IMR-90 (cell line): ENCODE results near the gene TAF3. TPM values are rescaled to one million over a fixed set of nuclear protein-coding genes. Genes with fewer than 3 reads are reported as not detected.

Experiments used
- ATAC-seq: fragments of 200-7000 bp; cut with Tn5 transposase; 2 replicates; pipeline ENCODE4 v1.9.1; 2020; ENCODE audit warnings: low read depth, mild to moderate bottlenecking, moderate library complexity
- BruUV-seq: library from RNA; stranded (reverse); fragments of 400-500 nt; replicated peaks from 2 replicates; lab custom pipeline; 2021; lab: Mats Ljungman, UMichigan
- CTCF ChIA-PET: fragments of 300-600 bp; formaldehyde crosslinking; extraction: SDS; loops from one replicate; lab custom pipeline; 2021; ENCODE audit warnings: antibody characterized with exemption; lab: Yijun Ruan, JAX
- POLR2A ChIA-PET: fragments of 300-600 bp; sonication (Branson Sonifier 250); formaldehyde crosslinking; loops from one replicate; lab custom pipeline; 2022; ENCODE audit warnings: antibody characterized with exemption; ENCODE audit not compliant: unreplicated experiment; lab: Charles Lee
- DNase-seq: peaks from one replicate; pipeline ENCODE4 v3.0.0; 2013
- H2AFZ ChIP-seq: replicated peaks from 2 replicates; pipeline ENCODE3; 2013; ENCODE audit warnings: low read length, mild to moderate bottlenecking; ENCODE audit not compliant: poor library complexity
- H2AK5ac ChIP-seq: 2 replicates; pipeline ENCODE4 v1.6.1; 2013; ENCODE audit warnings: low read depth, low read length, inconsistent platforms
- H2AK9ac ChIP-seq: replicated peaks from 2 replicates; pipeline ENCODE3; 2013; ENCODE audit warnings: mild to moderate bottlenecking, low read depth, low read length, moderate library complexity; ENCODE audit not compliant: poor library complexity
- H2BK120ac ChIP-seq: 2 replicates; pipeline ENCODE4 v1.6.1; 2013; ENCODE audit warnings: low read depth, low read length, inconsistent platforms
- H2BK15ac ChIP-seq: 3 replicates; pipeline ENCODE4 v1.6.1; 2013; ENCODE audit warnings: low read depth, low read length, inconsistent platforms
- H2BK20ac ChIP-seq: 2 replicates; pipeline ENCODE4 v1.6.1; 2013; ENCODE audit warnings: low read depth, mild to moderate bottlenecking, inconsistent platforms, low read length, moderate library complexity
- H2BK5ac ChIP-seq: 2 replicates; pipeline ENCODE4 v1.6.1; 2013; ENCODE audit warnings: mild to moderate bottlenecking, low read depth, low read length, inconsistent platforms; ENCODE audit not compliant: poor library complexity, severe bottlenecking
- H3K14ac ChIP-seq: replicated peaks from 2 replicates; pipeline ENCODE4 v1.6.1; 2013; ENCODE audit warnings: low read depth, low read length, inconsistent platforms
- H3K18ac ChIP-seq: 2 replicates; pipeline ENCODE4 v1.6.1; 2013; ENCODE audit warnings: low read depth, low read length, control low read depth
- H3K23ac ChIP-seq: 2 replicates; pipeline ENCODE4 v1.6.1; 2013; ENCODE audit warnings: low read depth, low read length, inconsistent platforms
- H3K27ac ChIP-seq: 2 replicates; pipeline ENCODE4 v1.5.1; 2013; ENCODE audit warnings: mild to moderate bottlenecking, control low read depth, low read length; ENCODE audit not compliant: insufficient read depth
- H3K27me3 ChIP-seq: 2 replicates; pipeline ENCODE4 v1.6.1; 2013; ENCODE audit warnings: low read length; ENCODE audit not compliant: control insufficient read depth, insufficient read depth
- H3K36me3 ChIP-seq: 2 replicates; pipeline ENCODE4 v1.6.1; 2013; ENCODE audit warnings: low read length, mixed read lengths; ENCODE audit not compliant: control insufficient read depth, insufficient read depth
- H3K4ac ChIP-seq: 2 replicates; pipeline ENCODE4 v1.6.1; 2013; ENCODE audit warnings: low read depth, low read length, inconsistent platforms
- H3K4me1 ChIP-seq: 2 replicates; pipeline ENCODE4 v1.6.1; 2013; ENCODE audit warnings: low read length, mixed read lengths; ENCODE audit not compliant: control insufficient read depth, insufficient read depth
- H3K4me2 ChIP-seq: 2 replicates; pipeline ENCODE4 v1.6.1; 2013; ENCODE audit warnings: low read depth, mild to moderate bottlenecking, control low read depth, low read length, moderate library complexity
- H3K4me3 ChIP-seq: 2 replicates; pipeline ENCODE4 v1.5.1; 2013; ENCODE audit warnings: low read depth, mild to moderate bottlenecking, control low read depth, low read length, moderate library complexity; ENCODE audit not compliant: insufficient read depth
- H3K56ac ChIP-seq: 2 replicates; pipeline ENCODE4 v1.6.1; 2013; ENCODE audit warnings: low read length, inconsistent platforms; ENCODE audit not compliant: insufficient read depth; ENCODE audit errors: extremely low read depth
- H3K79me1 ChIP-seq, 2 experiments: 2 replicates each; pipeline ENCODE4 v1.6.1; 2013; ENCODE audit warnings: low read length in 2 of 2, inconsistent platforms in 1 of 2, low read depth in 1 of 2
- H3K9ac ChIP-seq: 2 replicates; pipeline ENCODE4 v1.6.1; 2013; ENCODE audit warnings: low read depth, low read length, control low read depth
- H3K9me1 ChIP-seq: 2 replicates; pipeline ENCODE4 v1.6.1; 2013; ENCODE audit warnings: low read length, inconsistent platforms; ENCODE audit not compliant: insufficient read depth
- H3K9me3 ChIP-seq: 2 replicates; pipeline ENCODE4 v1.6.1; 2013; ENCODE audit warnings: low read length; ENCODE audit not compliant: control insufficient read depth, insufficient read depth
- H4K20me1 ChIP-seq: 2 replicates; pipeline ENCODE4 v1.6.1; 2013; ENCODE audit warnings: low read length, inconsistent platforms; ENCODE audit not compliant: insufficient read depth
- H4K5ac ChIP-seq: 2 replicates; pipeline ENCODE4 v1.6.1; 2013; ENCODE audit warnings: mild to moderate bottlenecking, low read depth, low read length, control low read depth
- H4K8ac ChIP-seq, 2 experiments: 2 replicates each; pipeline ENCODE4 v1.6.1; 2013; ENCODE audit warnings: low read depth in 2 of 2, low read length in 2 of 2, control low read depth in 1 of 2, inconsistent platforms in 1 of 2
- H4K91ac ChIP-seq: 2 replicates; pipeline ENCODE4 v1.6.1; 2013; ENCODE audit warnings: low read depth, low read length, inconsistent platforms; ENCODE audit not compliant: insufficient read depth
- BHLHE40 ChIP-seq: fragments of 150-350 bp; IDR thresholded peaks from 2 replicates; pipeline ENCODE4 v1.6.1; 2016; ENCODE audit warnings: mild to moderate bottlenecking, low read depth, low read length
- CEBPB ChIP-seq: IDR thresholded peaks from 2 replicates; pipeline ENCODE4 v1.6.1; 2012; ENCODE audit warnings: low read depth, low read length, improper control_type of control experiment
- CHD1 ChIP-seq: IDR thresholded peaks from 2 replicates; pipeline ENCODE4 v1.6.1; 2012; ENCODE audit warnings: low read depth, low read length, improper control_type of control experiment
- ELK1 ChIP-seq: fragments of 150-350 bp; IDR thresholded peaks from 2 replicates; pipeline ENCODE4 v1.6.1; 2016; ENCODE audit warnings: low read depth, mild to moderate bottlenecking, low read length, moderate library complexity, borderline replicate concordance
- FOS ChIP-seq: fragments of 150-350 bp; IDR thresholded peaks from 2 replicates; pipeline ENCODE4 v1.6.1; 2016; ENCODE audit warnings: low read depth, low read length
- MAFK ChIP-seq: IDR thresholded peaks from 2 replicates; pipeline ENCODE4 v1.6.1; 2012; ENCODE audit warnings: low read depth, low read length, improper control_type of control experiment
- MAZ ChIP-seq: IDR thresholded peaks from 2 replicates; pipeline ENCODE4 v1.6.1; 2012; ENCODE audit warnings: low read depth, mild to moderate bottlenecking, low read length, improper control_type of control experiment, moderate library complexity, borderline replicate concordance
- NFE2L2 ChIP-seq: fragments of 150-350 bp; IDR thresholded peaks from 2 replicates; pipeline ENCODE4 v1.6.1; 2016; ENCODE audit warnings: low read depth, mild to moderate bottlenecking, low read length
- POLR2A ChIP-seq: IDR thresholded peaks from 2 replicates; pipeline ENCODE4 v1.6.1; 2012; ENCODE audit warnings: mild to moderate bottlenecking, low read depth, low read length
- RAD21 ChIP-seq: IDR thresholded peaks from 2 replicates; pipeline ENCODE4 v1.6.1; 2012; ENCODE audit warnings: low read length, improper control_type of control experiment
- RCOR1 ChIP-seq: IDR thresholded peaks from 2 replicates; pipeline ENCODE4 v1.6.1; 2012; ENCODE audit warnings: mild to moderate bottlenecking, low read length, improper control_type of control experiment; ENCODE audit not compliant: insufficient replicate concordance
- RFX5 ChIP-seq: IDR thresholded peaks from 2 replicates; pipeline ENCODE4 v1.8.0; 2012; ENCODE audit warnings: low read depth, mild to moderate bottlenecking, low read length, moderate library complexity
- SMC3 ChIP-seq: fragments of 150-350 bp; IDR thresholded peaks from 2 replicates; pipeline ENCODE4 v1.6.1; 2016; ENCODE audit warnings: low read depth, mild to moderate bottlenecking, antibody characterized with exemption, low read length, moderate library complexity
- WGBS, 2 experiments: methylation state at CpG; one replicate each; pipeline versions ENCODE4 v1.1.5 to v1.1.7; 2013; ENCODE audit warnings: missing lambda C conversion rate in 2 of 2; ENCODE audit not compliant: insufficient read length in 1 of 2; ENCODE audit errors: extremely low coverage in 2 of 2; 5-methylcytosine and 5-hydroxymethylcytosine counted together
- dilution Hi-C: fragments of 300-500 bp; cut with HindIII; formaldehyde crosslinking; loops from one replicate; pipeline ENCODE4 v1.14.3; 2018; ENCODE audit warnings: low sequenced_read_pairs; ENCODE audit not compliant: unreplicated experiment
- in situ Hi-C: fragments of 300-500 bp; cut with MboI; formaldehyde crosslinking; loops from 3 replicates; pipeline ENCODE4 v1.14.3; 2019; ENCODE audit warnings: low sequenced_read_pairs, inconsistent platforms, mixed read lengths
- intact Hi-C: fragments of 100-400 bp; cut with micrococcal nuclease; formaldehyde crosslinking; loops from 2 replicates; pipeline ENCODE4 v1.10.0; 2022
- polyA plus RNA-seq, 3 experiments: library from polyadenylated mRNA; depleted of rRNA; stranded (reverse); fragments of >200 nt; gene quantifications; 2 replicates each; pipeline ENCODE4 v1.2.3, GENCODE V29; 2012; ENCODE audit warnings: low replicate concordance in 1 of 3
- total RNA-seq: library from RNA; depleted of rRNA; stranded (reverse); fragments of >200 nt; gene quantifications from 2 replicates; pipeline ENCODE4 v1.2.3, GENCODE V29; 2012
- TF ChIP-seq, protein P1 (sequence below): conservative IDR thresholded peaks from 2 replicates; pipeline ENCODE4 v1.5.1; 2012; ENCODE audit warnings: mild to moderate bottlenecking, low read depth, low read length, improper control_type of control experiment
- TF ChIP-seq, protein P2 (sequence below): fragments of 150-350 bp; IDR thresholded peaks from 2 replicates; pipeline ENCODE4 v1.6.1; 2017; ENCODE audit warnings: mild to moderate bottlenecking, antibody characterized with exemption, low read length, low read depth

The TAF3 gene
- total and polyA plus RNA-seq, 2 of the 4 experiments (the other 2 are of a cell fraction), result 1.4 to 2.3 TPM

DNA sequence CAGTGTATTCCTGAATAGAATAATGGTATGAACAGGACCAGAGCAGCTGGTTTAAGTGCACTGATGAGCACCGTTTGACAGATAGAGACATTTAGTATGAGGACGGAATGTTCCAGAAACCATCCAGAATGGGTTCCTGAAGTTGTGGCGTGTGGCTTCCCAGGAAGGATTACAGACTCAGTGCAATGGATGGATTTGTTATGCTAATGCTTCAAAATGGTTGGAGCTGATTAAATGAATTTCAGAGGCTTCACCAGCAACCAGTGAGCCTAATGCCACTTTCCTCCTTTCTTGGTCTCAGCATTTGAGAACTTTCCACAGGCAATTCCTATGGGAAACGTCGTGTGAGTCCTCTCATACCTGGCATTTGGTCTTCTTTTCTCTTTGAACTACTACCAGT is 246.1 kb downstream of the TAF3 start:
- Histone ChIP-seq H3K27me3 (peaks cover 41% of the 10 kb centered on the region), H3K4me2 (no peak overlapping the region), H4K91ac (no peak overlapping the region), H3K9me3 (no peaks in the 10 kb centered on the region), H3K4me1 (peaks cover 3% of the 10 kb centered on the region), H4K20me1 (no peaks in the 10 kb centered on the region), H4K5ac (no peak overlapping the region), H4K8ac (no peak overlapping the region), H2AK9ac (no peak overlapping the region), H2BK20ac (no peak overlapping the region), H3K56ac (no peak overlapping the region), H3K23ac (no peak overlapping the region), H2BK120ac (no peak overlapping the region), H3K4ac (no peak overlapping the region), H3K27ac (no peak overlapping the region), H2AK5ac (no peak overlapping the region), H3K14ac (no peak overlapping the region), H3K79me1 (no peaks in the 10 kb centered on the region), H2BK5ac (no peak overlapping the region), H3K9me1 (no peaks in the 10 kb centered on the region; the same call in 1 of the 2 replicates), H3K4me3 (no peak overlapping the region), H3K18ac (no peak overlapping the region), H3K9ac (no peak overlapping the region), H2BK15ac (no peak overlapping the region), H2AFZ (no peak overlapping the region), H3K36me3 (no peaks in the 10 kb centered on the region)
- ATAC-seq (no peak), DNase-seq (no peak)
- dilution Hi-C loops, result no loop called here
- POLR2A ChIA-PET, result no interaction called here
- CTCF ChIA-PET, result no interaction called here
- intact Hi-C loops, result no loop called here
- BruUV-seq, result no TSS peak
- in situ Hi-C loops, result no loop called here
- 49% methylated on average over 3 of the region's 5 CpGs; no CpG with 5 or more reads in 1 of the 2 experiments for WGBS, 2 experiments
- TF ChIP-seq MAFK (no peak), CEBPB (no peak), NFE2L2 (no peak), ELK1 (no peak), RCOR1 (no peak), BHLHE40 (no peak), MAZ (no peak), RAD21 (no peak), SMC3 (no peak), FOS (no peak), CHD1 (no peak), RFX5 (no peak), POLR2A (no peak)
- TF ChIP-seq, protein P1, sequence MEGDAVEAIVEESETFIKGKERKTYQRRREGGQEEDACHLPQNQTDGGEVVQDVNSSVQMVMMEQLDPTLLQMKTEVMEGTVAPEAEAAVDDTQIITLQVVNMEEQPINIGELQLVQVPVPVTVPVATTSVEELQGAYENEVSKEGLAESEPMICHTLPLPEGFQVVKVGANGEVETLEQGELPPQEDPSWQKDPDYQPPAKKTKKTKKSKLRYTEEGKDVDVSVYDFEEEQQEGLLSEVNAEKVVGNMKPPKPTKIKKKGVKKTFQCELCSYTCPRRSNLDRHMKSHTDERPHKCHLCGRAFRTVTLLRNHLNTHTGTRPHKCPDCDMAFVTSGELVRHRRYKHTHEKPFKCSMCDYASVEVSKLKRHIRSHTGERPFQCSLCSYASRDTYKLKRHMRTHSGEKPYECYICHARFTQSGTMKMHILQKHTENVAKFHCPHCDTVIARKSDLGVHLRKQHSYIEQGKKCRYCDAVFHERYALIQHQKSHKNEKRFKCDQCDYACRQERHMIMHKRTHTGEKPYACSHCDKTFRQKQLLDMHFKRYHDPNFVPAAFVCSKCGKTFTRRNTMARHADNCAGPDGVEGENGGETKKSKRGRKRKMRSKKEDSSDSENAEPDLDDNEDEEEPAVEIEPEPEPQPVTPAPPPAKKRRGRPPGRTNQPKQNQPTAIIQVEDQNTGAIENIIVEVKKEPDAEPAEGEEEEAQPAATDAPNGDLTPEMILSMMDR, result no peak
- TF ChIP-seq, protein P2, sequence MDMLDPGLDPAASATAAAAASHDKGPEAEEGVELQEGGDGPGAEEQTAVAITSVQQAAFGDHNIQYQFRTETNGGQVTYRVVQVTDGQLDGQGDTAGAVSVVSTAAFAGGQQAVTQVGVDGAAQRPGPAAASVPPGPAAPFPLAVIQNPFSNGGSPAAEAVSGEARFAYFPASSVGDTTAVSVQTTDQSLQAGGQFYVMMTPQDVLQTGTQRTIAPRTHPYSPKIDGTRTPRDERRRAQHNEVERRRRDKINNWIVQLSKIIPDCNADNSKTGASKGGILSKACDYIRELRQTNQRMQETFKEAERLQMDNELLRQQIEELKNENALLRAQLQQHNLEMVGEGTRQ, result no peak
